DND-41 (cell line): ENCODE measurements around the gene RAB29.

ENCODE experiments used
- EZH2 ChIP-seq: IDR thresholded peaks from 3 replicates; pipeline ENCODE4 v1.6.1; 2012; ENCODE audit warnings: borderline replicate concordance, low read depth, mild to moderate bottlenecking, moderate library complexity, low read length, inconsistent platforms; ENCODE audit not compliant: severe bottlenecking
- TF ChIP-seq, protein P1 (sequence below): IDR thresholded peaks from 2 replicates; pipeline ENCODE4 v1.5.1; 2012; ENCODE audit warnings: borderline replicate concordance, low read length, moderate library complexity, mild to moderate bottlenecking; ENCODE audit not compliant: poor library complexity, severe bottlenecking; ENCODE audit errors: extremely low read depth

GRCh38 chr1:205751036-205751651, 24.1 kb downstream of the RAB29 start:
- TF ChIP-seq, protein P1, sequence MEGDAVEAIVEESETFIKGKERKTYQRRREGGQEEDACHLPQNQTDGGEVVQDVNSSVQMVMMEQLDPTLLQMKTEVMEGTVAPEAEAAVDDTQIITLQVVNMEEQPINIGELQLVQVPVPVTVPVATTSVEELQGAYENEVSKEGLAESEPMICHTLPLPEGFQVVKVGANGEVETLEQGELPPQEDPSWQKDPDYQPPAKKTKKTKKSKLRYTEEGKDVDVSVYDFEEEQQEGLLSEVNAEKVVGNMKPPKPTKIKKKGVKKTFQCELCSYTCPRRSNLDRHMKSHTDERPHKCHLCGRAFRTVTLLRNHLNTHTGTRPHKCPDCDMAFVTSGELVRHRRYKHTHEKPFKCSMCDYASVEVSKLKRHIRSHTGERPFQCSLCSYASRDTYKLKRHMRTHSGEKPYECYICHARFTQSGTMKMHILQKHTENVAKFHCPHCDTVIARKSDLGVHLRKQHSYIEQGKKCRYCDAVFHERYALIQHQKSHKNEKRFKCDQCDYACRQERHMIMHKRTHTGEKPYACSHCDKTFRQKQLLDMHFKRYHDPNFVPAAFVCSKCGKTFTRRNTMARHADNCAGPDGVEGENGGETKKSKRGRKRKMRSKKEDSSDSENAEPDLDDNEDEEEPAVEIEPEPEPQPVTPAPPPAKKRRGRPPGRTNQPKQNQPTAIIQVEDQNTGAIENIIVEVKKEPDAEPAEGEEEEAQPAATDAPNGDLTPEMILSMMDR = no peak
- TF ChIP-seq EZH2 = no peak
